ENCODE data around the gene DUOX2.

- no peak for TF ChIP-seq POLR2A (IDR thresholded peaks at IDR 0.05; ENCODE audit: low read length)
- no peak for TF ChIP-seq GATA1 (IDR thresholded peaks at IDR 0.05; ENCODE audit: low read depth, low read length)
These were observed 3.6 kb downstream of the DUOX2 start for GRCh38 chr15:45110256-45110820.
